GM21515 (cell line): ENCODE measurements around the gene PCDH7.

Source experiments
- ATAC-seq: cut with Tn5 transposase; IDR thresholded peaks from one replicate; pipeline ENCODE4 v1.9.1; 2021; ENCODE audit not compliant: unreplicated experiment

PCDH7 gene

GRCh38 chr4:30776921-30777415, 56.8 kb downstream of the PCDH7 start:
- ATAC-seq: no peak
